ENCODE measurements around the gene REEP5. TPM values are rescaled to one million over a fixed set of nuclear protein-coding genes. Genes with fewer than 3 reads are reported as not detected.

Gene REEP5
- total RNA-seq, 2 experiments from 2014 or later = 44.3 to 50.4 TPM

- CTCF ChIA-PET = interaction anchor here (0.5 kb wide), 1 partner anchor 158 kb away, joined by 3 read pairs; no protein-coding TSS in a partner anchor
- Mint-ChIP-seq H3K4me1 (peaks cover 4% of the 10 kb centered on the region), H3K27ac (no peak overlapping the region), H3K9me3 (ENCODE audit: low read depth) (no peaks in the 10 kb centered on the region), H3K4me3 (no peak overlapping the region), H3K27me3 (no peaks in the 10 kb centered on the region), H3K36me3 (ENCODE audit: low read depth) (peaks cover 2% of the 10 kb centered on the region)
- intact Hi-C loops (cut with DNase I, micrococcal nuclease) = no loop called here
- DNase-seq (no peak), ATAC-seq (no peak)
- POLR2A ChIA-PET = no interaction called here
These were observed 75.5 kb downstream of the REEP5 start for GRCh38 chr5:112846556-112846955.

- no peaks in the 10 kb centered on the region for H3K27me3 Mint-ChIP-seq
- CTCF ChIA-PET = interaction anchor here (1.0 kb wide), 1 partner anchor 9 kb away, joined by 4 read pairs; no protein-coding TSS in a partner anchor
- DNase-seq (no peak), ATAC-seq (no peak)
- H3K4me3 Mint-ChIP-seq = no peak overlapping the region
- H3K36me3 Mint-ChIP-seq (ENCODE audit: low read depth) = peaks cover 11% of the 10 kb centered on the region
- intact Hi-C loops (cut with DNase I, micrococcal nuclease) = no loop called here
- H3K27ac Mint-ChIP-seq = no peak overlapping the region
- H3K9me3 Mint-ChIP-seq (ENCODE audit: low read depth) = no peaks in the 10 kb centered on the region
- H3K4me1 Mint-ChIP-seq = peaks cover 4% of the 10 kb centered on the region
- POLR2A ChIA-PET = no interaction called here
These were observed 77.5 kb downstream of the REEP5 start for GRCh38 chr5:112844489-112844888.

DNA sequence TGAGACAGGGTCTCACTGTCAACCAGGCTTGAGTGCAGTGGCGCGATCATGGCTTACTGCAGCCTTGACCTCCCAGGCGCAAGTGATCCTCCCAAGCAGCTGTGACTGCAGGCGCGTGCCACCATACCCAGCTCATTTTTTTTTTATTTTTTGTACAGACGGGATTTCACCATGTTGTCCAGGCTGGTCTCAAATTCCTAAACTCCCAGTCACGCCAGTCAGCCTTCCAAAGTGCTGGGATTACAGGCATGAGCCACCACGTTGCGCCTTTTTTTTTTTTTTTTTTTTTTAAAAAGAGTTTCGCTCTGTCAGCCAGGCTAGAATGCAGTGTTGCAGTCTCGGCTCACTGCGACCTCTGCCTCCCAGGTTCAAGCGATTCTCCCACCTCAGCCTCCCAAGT lies 88.1 kb downstream of the REEP5 start:
- ATAC-seq (no peak), DNase-seq (no peak)
- Mint-ChIP-seq H3K27ac (no peak overlapping the region), H3K4me1 (no peaks in the 10 kb centered on the region), H3K4me3 (no peak overlapping the region), H3K27me3 (no peaks in the 10 kb centered on the region), H3K9me3 (ENCODE audit: low read depth) (no peaks in the 10 kb centered on the region), H3K36me3 (ENCODE audit: low read depth) (peaks cover 36% of the 10 kb centered on the region)
- ChIA-PET CTCF (interaction anchor here (1.9 kb wide), 1 partner anchor 14 kb away, joined by 4 read pairs; no protein-coding TSS in a partner anchor), POLR2A (no interaction called here)
- intact Hi-C loops (cut with DNase I, micrococcal nuclease) = no loop called here

- no peak for ATAC-seq
- no peaks in the 10 kb centered on the region for H3K4me1 Mint-ChIP-seq
- intact Hi-C loops (cut with DNase I, micrococcal nuclease) = no loop called here
- peaks cover 24% of the 10 kb centered on the region for H3K36me3 Mint-ChIP-seq (ENCODE audit: low read depth)
- no peak overlapping the region for H3K4me3 Mint-ChIP-seq
- H3K27me3 Mint-ChIP-seq = no peaks in the 10 kb centered on the region
- CTCF ChIA-PET = interaction anchor here (0.8 to 1.4 kb wide), 2 partner anchors 19 to 1106 kb away, joined by 3 read pairs; no protein-coding TSS in a partner anchor
- no peak overlapping the region for H3K27ac Mint-ChIP-seq
- POLR2A ChIA-PET = no interaction called here
- no peaks in the 10 kb centered on the region for H3K9me3 Mint-ChIP-seq (ENCODE audit: low read depth)
- DNase-seq = no peak
These were observed 91.6 kb downstream of the REEP5 start for GRCh38 chr5:112830378-112830777.

Other genes starting within 250 kb of the REEP5 start
- gene APC, start 184.3 kb downstream of the REEP5 start, total RNA-seq = 10 to 100 TPM; 20.1 to 22.3 TPM
- 10 to 100 TPM; 47.6 to 49.4 TPM for gene SRP19, start 60.9 kb downstream of the REEP5 start, total RNA-seq
- gene DCP2, start 54.6 kb upstream of the REEP5 start, total RNA-seq = 100 to 1,000 TPM in 1 of 2 experiments, 10 to 100 TPM in 1; 94.0 to 101 TPM

Measured in activated CD4-positive, alpha-beta T cell treated with anti-CD3 and anti-CD28 coated beads for 36 hours (primary cell).